HG03108 (cell line): ENCODE data around the gene DNM3.
A peak's percentile ranks its signal among the peaks of the same experiment; 100 is the strongest.

Source experiments
- ATAC-seq: cut with Tn5 transposase; IDR thresholded peaks from one replicate; pipeline ENCODE4 v1.9.1; 2021; ENCODE audit warnings: moderate library complexity; ENCODE audit not compliant: unreplicated experiment

The DNM3 gene

DNA sequence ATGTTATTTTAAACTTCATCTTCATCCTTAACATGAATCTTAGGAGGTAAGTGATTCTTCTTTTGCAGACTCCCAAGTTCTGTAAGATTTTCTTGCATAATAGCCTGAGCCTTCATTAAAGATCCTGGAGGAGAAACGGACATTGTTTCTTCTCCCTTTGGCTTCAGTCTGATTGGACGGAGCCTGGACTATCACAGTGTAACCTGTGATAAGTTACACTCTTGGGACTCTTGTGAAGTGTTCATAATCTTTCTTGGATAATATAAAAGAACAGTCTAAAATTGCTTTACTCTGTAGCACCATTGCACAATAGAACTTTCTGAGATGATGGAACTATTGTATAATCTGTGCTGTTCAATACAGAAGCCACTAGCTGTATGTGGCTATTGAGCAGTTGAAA is 244.8 kb downstream of the DNM3 start:
- no peak for ATAC-seq

DNA sequence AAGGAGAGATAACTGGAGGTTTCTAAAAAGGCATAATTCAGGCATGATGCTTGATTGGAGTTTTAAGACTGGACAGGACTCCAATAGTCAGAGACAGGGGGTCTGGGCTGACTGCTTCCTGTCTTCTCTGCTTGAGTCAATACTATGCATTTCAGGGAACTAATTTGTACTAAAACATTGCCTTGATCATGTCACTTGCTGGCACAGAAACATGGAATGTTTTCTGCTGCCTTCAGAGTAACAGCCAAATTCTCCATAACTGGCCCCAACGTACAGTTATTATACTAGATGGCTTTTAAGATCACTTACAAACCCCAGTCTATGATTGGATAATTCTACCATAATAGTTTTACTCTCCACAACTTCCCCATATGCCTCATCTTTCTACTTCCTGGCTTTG is 247.0 kb downstream of the DNM3 start:
- no peak for ATAC-seq

DNA sequence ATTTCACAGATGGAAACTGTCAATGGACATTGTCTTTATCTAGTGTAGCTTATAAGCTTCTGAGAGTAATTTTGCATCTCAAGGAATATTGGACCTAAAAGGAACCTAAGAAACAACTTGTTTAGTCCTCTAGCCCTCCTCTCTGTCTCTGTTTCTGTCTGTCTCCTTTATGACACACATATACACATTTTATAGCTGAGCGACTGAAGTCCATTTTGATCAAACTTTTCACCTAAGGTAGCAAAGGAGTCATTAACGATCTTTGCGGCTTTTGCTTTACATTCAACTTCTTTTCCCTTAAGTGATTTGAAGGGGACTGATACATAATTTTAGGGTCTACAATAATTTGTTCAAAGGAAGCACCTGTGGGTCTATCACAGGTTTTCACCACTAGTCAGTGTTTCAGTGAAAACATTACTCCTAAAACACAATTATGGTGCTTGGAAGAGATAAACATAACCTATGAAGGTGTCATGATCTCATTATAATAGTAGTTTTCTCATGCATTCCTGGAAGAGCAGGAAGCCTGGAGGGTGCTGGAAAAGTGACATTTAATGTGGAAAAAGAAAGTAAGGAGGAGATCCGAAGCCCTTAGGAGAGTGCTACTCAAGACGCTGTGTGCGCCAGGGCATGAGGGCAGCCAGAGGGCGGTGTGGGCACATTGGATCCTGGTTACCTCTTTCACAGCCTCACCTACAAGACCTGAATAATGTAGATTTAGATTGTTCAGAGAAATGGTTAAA is 248.6 kb downstream of the DNM3 start:
- peak; percentile 50 for ATAC-seq

- no peak for ATAC-seq
Measured at GRCh38 chr1:172090511-172090817, 249.2 kb downstream of the DNM3 start.

DNA sequence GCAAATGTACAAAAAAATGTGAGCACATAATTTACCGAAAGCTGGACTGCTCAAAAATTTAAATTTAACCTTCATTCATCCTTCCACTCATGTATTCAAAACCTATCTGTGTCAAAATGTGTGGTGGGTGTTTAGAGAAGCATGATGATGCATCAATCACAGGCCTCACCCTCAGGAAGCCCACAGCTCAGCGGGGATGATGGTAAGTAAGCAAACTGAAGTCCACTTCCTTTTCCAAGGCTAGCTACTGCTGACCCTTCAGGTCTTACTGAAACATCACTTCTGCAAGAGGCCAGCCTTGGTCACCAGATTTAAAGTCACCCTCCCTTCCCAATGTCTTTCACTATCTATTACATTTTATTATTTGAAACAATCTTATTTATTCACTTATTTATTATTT is 254.5 kb downstream of the DNM3 start:
- ATAC-seq, result no peak

GRCh38 chr1:172105230-172105629 is 263.9 kb downstream of the DNM3 start:
- no peak for ATAC-seq

- no peak for ATAC-seq
Measured at GRCh38 chr1:172107316-172107975, 266.1 kb downstream of the DNM3 start.

GRCh38 chr1:172108161-172108893 is 267.0 kb downstream of the DNM3 start:
- ATAC-seq, result no peak

- no peak for ATAC-seq
Measured at GRCh38 chr1:172109359-172109758, 268.1 kb downstream of the DNM3 start.

GRCh38 chr1:172112576-172112975 is 271.3 kb downstream of the DNM3 start:
- no peak for ATAC-seq

- ATAC-seq, result peak; percentile 86
Measured at GRCh38 chr1:172117800-172118199, 276.5 kb downstream of the DNM3 start.

DNA sequence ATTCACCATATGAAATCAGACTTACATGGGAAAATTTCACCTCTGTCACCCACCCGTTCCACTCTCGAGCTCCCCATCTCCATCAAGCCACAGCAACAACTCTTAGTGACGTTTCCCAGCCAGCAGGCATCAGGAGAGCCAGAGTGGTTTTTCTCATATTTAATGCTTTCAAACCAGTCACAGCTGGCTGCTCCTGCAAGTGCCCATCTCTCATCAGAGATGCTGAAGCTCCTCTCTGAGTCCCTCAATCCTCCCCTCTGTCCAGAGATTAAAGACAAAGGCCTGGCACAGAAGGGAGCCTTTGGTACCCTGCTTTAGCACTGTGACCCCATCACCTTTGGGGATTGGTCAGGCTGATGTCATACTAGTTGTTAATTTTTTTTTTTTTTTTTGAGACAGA is 277.3 kb downstream of the DNM3 start:
- no peak for ATAC-seq

DNA sequence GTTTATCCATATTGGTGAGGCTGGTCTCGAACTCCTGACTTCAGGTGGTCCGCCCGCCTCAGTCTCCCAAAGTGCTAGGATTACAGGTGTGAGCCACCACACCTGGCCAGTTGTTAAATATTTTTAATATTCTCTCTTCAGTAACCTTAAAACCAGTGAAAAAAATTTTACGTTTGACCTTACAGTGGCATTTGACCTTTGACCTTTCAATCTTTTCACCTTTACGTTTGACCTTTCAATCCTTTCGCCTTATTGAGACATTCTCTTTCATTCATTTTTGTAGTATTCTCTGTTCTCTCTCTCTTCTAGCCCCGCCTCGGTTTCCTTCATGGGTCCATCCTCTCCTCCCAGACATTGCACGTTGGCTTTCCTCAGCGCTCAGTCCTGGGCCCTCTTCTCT is 277.9 kb downstream of the DNM3 start:
- no peak for ATAC-seq

DNA sequence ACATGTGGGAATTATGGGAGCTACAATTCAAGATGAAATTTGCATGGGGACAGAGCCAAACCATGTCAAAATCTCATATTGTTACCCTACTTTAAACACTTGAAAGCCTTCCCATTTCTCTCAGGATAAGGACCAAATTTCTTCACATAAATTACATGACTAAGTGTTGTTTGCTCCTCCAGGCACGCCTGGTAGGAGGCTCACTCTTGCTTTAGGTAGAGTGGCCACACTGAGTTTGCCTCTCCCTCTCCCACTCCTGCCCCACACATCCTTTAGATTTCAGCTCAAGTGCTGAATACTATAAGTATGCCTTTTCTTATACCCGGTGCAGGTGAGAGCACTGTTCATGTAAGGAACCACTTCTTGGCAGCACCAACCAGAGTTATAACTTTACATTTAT is 279.1 kb downstream of the DNM3 start:
- no peak for ATAC-seq

DNA sequence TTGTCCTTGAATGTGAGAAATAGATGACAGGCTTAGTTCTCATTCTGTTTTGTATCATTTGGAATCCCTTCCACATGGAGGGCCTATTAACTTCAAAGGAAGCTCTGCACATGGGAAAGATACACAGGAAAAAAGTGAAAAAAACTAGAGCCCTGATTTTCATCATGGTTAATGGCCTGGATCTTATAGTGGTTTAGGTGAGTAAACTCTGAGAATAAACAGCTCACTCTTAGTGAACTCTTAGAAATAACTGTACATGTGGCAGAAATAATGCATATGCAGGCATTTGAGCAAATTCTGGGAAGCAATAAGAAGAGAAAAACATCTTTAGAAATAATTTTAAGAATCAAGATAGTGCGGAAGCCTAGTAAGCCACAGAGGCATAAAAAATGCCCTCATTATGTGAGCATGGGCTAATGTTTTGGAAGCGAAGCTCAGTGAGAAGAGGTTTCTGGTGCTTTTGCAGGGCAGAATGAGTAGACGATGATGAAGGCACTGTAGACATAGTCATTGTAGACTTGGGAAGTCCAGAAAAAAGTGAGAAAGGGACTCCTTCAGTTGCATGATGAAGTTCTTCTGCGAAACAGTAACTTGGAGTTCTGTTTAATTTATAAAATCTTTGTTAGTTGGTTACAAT is 279.9 kb downstream of the DNM3 start:
- no peak for ATAC-seq

- no peak for ATAC-seq
Measured at GRCh38 chr1:172122381-172122780, 281.1 kb downstream of the DNM3 start.

- ATAC-seq, result no peak
Measured at GRCh38 chr1:172125250-172125649, 284.0 kb downstream of the DNM3 start.

- no peak for ATAC-seq
Measured at GRCh38 chr1:172125812-172126430, 284.6 kb downstream of the DNM3 start.

DNA sequence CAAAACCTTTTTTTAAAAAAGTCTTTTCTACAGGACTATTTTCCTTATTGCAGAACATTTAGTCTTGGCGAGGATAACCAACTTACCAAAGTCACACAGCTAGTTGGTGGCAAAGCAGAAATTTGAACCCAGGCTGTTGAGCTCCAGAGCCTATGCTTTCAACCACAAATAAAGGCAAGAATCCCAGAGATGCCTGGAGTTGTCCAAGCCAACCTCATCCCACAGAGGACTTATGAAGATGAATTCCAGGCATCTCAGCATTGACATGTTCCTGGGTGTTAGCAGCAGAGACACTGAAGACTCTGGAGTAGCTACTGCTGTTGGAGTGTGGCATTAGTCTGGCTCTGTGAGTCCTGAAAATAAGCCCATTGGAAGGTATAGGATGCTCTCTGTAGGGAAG is 291.5 kb downstream of the DNM3 start:
- ATAC-seq, result no peak

DNA sequence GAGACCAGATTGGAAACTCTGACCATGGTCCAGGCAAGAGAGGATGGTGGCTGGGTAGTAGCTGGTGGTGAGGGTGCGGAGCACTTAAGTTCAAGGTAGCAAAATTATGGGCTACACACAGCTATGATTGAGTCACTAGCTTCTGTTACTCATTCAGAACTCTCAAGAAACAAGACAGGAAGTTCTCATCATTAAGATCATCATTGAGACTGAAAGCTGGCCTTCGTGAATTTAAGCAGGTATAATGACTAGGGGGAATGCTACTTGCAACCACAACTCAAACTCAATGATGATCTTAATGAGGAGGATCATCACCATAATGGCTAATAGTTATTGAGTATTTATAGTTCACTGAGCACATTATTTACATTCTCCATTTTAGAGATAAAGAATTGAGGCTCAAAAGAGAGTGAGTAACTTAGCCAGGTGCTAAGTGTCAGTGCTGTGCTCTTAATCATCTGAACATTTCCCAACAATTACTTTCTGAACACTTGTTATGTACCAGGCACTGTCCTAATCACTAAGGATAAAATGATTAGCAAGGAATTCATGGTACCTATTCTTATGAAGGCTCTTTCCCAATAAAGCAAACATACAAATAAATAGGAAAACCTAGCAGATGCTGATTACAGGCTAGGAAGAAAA is 292.9 kb downstream of the DNM3 start:
- ATAC-seq, result peak; percentile 64
